GM19035 (cell line): ENCODE measurements around the gene USP33.
"Not testable (repeated sequence)": the region's sequence is repeated elsewhere in the genome, so short reads cannot be mapped to it uniquely, and the experiment has no call there.

ENCODE experiments used
- ATAC-seq: cut with Tn5 transposase; IDR thresholded peaks from one replicate; pipeline ENCODE4 v1.9.1; 2021; ENCODE audit not compliant: unreplicated experiment

The USP33 gene

DNA sequence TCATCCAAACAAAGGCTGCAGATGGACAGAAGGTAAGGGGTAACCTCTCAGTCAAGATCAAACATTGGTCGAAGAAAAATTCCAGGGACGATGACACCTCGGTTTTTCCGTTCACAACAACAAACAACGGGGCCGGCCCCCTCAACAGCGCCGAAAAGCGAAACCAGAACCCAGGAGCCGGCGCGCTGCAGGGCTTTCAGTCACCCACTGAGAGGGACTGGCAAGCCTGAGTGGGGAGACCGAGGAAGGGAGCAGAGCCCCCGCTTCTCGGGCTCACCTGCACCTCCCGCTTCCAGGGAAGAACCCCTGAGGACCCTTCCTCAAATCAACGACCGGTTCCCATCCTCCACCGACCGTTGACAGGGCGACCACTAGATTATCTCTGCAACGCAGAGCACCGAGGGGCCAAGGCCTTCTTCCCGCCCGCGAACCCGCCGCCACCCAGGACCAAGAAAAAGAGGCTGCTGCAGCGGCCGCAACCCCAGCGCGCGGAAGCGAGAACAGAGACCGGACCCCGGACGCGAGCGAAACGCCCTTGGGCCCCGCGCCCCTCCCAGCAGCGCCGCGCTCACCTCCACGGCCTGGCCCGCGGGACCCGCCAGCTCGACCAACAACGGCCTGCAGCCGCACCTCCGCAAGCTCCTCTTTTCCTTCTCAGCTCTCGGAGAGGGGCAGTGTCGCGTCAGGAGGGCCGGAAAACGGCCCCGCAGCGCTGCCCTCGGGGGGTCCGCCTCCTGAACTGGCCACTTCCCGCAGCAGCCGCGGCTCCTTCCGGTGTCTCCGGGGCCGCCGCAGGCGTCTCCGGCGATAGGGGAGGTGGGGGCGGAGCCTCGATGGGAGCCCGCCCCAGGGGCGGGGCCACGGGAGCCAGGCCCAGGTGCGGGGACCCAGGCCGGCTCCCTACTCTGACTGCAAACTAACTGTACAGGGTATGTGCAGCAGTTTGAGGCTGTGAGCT lies at the start of gene USP33:
USP33 (minus strand) TSS at position 782 of the 958 bp plus-strand sequence. CDS start 18,155 bp downstream, outside the sequence.
- peak; percentile 93 for ATAC-seq

- no peak for ATAC-seq
Measured at GRCh38 chr1:77803371-77803770, 43.7 kb upstream of the USP33 start.

GRCh38 chr1:77802026-77802425 lies 42.4 kb upstream of the USP33 start:
- ATAC-seq = no peak

- ATAC-seq = no peak
Measured at GRCh38 chr1:77797991-77798390, 38.3 kb upstream of the USP33 start.

- ATAC-seq = no peak
Measured at GRCh38 chr1:77796695-77797405, 37.2 kb upstream of the USP33 start.

DNA sequence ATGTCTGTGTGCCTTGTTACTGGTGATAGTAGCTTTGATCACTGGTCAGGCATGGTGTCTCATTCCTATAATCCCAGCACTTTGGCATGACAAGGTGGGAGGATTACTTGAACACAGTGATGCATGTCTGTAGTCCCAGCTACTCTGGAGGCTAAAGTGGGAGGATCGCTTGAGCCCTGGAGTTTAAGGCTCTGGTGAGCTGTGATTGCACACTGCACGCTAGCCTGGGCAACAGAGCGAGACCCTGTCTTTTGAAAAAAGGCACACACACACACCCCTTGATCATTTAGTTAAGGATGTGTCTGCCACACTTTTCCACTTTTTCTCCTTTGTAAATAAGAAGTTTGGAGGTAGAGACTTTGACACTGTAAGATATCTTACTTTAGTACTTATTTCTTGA lies 34.9 kb upstream of the USP33 start:
- ATAC-seq = no peak

DNA sequence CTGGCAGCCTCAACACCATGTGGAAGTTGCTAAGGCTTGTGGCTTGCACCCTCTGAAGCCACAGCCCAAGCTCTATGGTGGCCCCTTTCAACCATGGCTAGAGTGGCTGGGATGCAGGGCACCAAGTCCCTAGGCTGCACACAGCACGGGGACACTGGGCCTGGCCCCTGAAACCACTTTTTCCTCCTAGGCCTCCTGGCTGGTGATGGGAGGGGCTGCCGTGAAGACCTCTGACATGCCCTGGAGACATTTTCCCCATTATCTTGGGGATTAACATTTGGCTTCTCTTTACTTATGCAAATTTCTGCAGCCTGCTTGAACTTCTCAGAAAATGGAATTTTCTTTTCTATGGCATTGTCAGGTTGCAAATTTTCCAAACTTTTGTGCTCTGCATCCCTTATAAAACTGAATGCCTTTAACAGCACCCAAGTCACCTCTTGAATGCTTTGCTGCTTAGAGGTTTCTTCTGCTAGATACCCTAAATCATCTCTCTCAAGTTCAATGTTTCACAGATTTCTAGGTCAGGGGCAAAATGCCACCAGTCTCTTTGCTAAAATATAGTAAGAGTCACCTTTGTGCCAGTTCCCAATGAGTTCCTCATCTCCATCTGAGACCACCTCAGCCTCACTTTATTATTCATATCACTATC lies 26.6 kb upstream of the USP33 start:
- ATAC-seq = not testable (repeated sequence)

DNA sequence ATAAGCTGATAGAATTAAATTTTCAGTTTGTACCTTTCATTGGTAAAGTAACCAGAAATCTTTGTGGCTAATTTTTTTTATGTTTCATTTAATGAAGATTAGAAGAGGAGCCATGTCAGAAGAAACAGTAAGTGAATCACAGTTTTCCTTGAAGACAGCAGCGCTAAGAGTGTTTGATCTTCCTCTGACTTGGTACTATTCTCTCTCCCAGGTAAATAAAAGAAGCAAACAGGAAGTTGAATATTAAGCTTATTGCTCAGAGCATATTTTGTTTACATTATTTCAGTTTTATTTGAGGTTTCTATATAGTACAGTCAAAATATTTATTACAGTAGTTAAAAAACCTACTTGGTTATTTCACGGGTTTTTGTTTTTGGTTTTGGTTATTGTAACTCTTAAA lies 23.5 kb upstream of the USP33 start:
- ATAC-seq = no peak

- ATAC-seq = no peak
Measured at GRCh38 chr1:77781683-77782082, 22.0 kb upstream of the USP33 start.

- peak; percentile 94 for ATAC-seq
Measured at GRCh38 chr1:77779529-77780281, 20.1 kb upstream of the USP33 start, which contains the start of gene MIGA1. Gene MIGA1 (plus strand): TSS chr1:77779649. CDS start chr1:77783253, 3,604 bp downstream.

- no peak for ATAC-seq
Measured at GRCh38 chr1:77776007-77776700, 16.5 kb upstream of the USP33 start.

GRCh38 chr1:77768006-77768405 lies 8.4 kb upstream of the USP33 start:
- ATAC-seq = no peak

- ATAC-seq = no peak
Measured at GRCh38 chr1:77762072-77762476, 2.4 kb upstream of the USP33 start.

- ATAC-seq = no peak
Measured at GRCh38 chr1:77757603-77758002, 2.0 kb downstream of the USP33 start.

DNA sequence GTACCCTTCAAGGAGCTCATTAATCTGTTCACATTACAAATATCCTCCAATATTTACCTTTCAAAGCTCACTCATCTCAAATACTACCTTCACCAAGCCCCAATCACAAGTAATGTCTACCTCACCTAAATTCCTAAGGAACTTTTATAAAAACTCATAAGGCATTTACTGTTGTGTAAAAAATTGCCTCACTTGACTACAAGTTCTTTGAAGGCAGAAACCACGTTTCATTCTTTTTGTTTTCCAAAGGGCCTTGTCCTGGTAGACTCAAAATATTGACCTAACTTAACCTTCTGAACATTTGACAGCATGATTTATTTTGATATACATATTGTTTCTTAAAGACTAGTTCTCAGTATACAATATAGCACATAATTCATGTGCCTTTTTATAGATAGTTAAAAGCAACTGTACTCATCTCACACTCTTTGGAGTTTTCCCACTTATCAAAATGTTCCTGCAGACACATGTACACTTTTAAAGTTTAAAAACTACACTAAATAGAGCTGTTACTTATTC lies 2.5 kb downstream of the USP33 start:
- no peak for ATAC-seq

DNA sequence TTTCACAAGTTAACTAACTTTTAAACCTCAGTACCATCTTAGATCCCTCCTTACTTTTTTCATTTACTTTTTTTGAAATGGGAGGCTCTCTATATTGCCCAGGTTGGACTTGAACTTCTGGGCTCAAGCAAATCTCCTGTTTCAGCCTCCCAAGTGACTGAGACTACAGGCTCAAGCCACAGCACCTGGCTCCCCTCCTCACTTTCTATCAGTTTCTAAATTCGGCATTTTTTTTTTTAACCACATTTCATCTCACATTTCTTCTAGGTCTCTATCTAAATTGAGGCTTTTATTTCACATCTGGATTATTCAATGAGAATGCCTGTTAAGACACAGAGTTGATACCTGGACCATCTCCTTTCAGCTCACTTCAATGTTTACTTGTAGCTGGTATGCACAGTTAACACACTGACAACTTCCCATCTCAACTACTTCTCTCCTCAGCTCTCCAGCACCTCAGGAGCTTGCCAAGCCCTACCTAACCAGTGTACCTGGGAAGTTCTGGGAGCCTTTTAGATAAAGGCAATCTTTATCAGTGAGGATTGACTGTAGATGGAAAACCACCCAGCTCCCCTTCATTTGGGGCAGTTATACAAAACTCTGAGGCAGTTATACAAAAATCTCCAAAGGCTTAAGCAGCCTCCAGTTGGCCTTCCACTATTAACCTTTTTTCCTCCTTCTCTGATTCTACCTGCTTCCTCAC lies 3.4 kb downstream of the USP33 start:
- no peak for ATAC-seq

DNA sequence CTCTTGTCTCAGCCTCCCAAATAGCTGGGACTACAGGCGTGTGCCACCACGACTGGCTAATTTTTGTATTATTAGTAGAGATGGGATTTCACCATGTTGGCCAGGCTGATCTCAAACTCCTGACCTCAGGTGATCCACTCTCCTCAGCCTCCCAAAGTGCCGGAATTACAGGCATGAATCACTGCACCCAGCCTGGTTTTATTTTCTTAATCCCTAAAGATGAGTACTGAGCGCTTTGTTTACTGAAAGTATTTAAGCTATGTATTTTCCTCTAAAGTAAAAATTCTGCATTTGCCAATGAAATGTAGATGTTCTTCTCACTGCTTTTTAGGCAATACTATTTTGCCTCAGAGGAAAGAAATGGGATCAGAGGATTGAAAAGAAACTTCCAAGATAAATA lies 10.2 kb downstream of the USP33 start:
- not testable (repeated sequence) for ATAC-seq

GRCh38 chr1:77744576-77744975 lies 15.1 kb downstream of the USP33 start:
- ATAC-seq = no peak

GRCh38 chr1:77742011-77742555 lies 17.6 kb downstream of the USP33 start:
- ATAC-seq = no peak
